HepG2 (cell line): ENCODE data around the gene ARL3. TPM values are rescaled to one million over a fixed set of nuclear protein-coding genes. Genes with fewer than 3 reads are reported as not detected.

Experiments
- EP300 ChIP-seq, 3 experiments: sonication (generic) in 1 of 3; formaldehyde crosslinking in 1 of 3; IDR thresholded peaks; 2 replicates each; pipeline versions ENCODE4 v1.5.1 to v1.6.1; 2011 to 2020; ENCODE audit warnings: low read depth in 2 of 3, low read length in 2 of 3, borderline replicate concordance in 1 of 3, improper control_type of control experiment in 1 of 3, mild to moderate bottlenecking in 1 of 3, missing genetic modification reagents in 1 of 3, moderate library complexity in 1 of 3
- ETV6 ChIP-seq: sonication (generic); formaldehyde crosslinking; conservative IDR thresholded peaks from 2 replicates; pipeline ENCODE4 v1.4.0; 2020; ENCODE audit warnings: missing genetic modification reagents
- HCFC1 ChIP-seq: fragments of 150-350 bp; IDR thresholded peaks from 2 replicates; pipeline ENCODE4 v1.6.1; 2014; ENCODE audit warnings: low read depth, low read length
- KMT2A ChIP-seq: sonication (generic); formaldehyde crosslinking; IDR thresholded peaks from 2 replicates; pipeline ENCODE4 v1.4.0; 2020; ENCODE audit warnings: missing genetic modification reagents
- LCORL ChIP-seq, 2 experiments: fragments of 450-650 bp in 1 of 2; sonication (generic) in 1 of 2; formaldehyde crosslinking in 1 of 2; IDR thresholded peaks; 2 replicates each; pipeline versions ENCODE4 v1.5.0 to v1.6.1; 2017 to 2020; ENCODE audit warnings: antibody characterized with exemption in 1 of 2, missing genetic modification reagents in 1 of 2
- NAIF1 ChIP-seq: sonication (generic); formaldehyde crosslinking; IDR thresholded peaks from 2 replicates; pipeline ENCODE4 v1.5.0; 2020; ENCODE audit warnings: mild to moderate bottlenecking, missing genetic modification reagents, borderline replicate concordance
- PHF8 ChIP-seq: sonication (generic); formaldehyde crosslinking; IDR thresholded peaks from 2 replicates; pipeline ENCODE4 v1.5.0; 2020; ENCODE audit warnings: missing genetic modification reagents
- RBM22 ChIP-seq: fragments of 200-400 bp; formaldehyde crosslinking; optimal IDR thresholded peaks from 2 replicates; pipeline ENCODE3; 2017; ENCODE audit warnings: mild to moderate bottlenecking, low read length, moderate library complexity
- SMARCC2 ChIP-seq: fragments of 450-650 bp; IDR thresholded peaks from 2 replicates; pipeline ENCODE4 v1.6.1; 2017; ENCODE audit warnings: antibody characterized with exemption, mild to moderate bottlenecking
- SYNCRIP ChIP-seq: fragments of 200-400 bp; formaldehyde crosslinking; IDR thresholded peaks from 2 replicates; pipeline ENCODE4 v1.6.1; 2018; ENCODE audit warnings: mild to moderate bottlenecking, low read depth, low read length; ENCODE audit not compliant: insufficient read depth
- ZKSCAN5 ChIP-seq: sonication (generic); formaldehyde crosslinking; IDR thresholded peaks from 2 replicates; pipeline ENCODE4 v1.5.1; 2020; ENCODE audit warnings: mild to moderate bottlenecking, missing genetic modification reagents
- ZNF331 ChIP-seq: sonication (generic); formaldehyde crosslinking; IDR thresholded peaks from 2 replicates; pipeline ENCODE4 v1.4.0; 2020; ENCODE audit warnings: missing genetic modification reagents
- ZNF337 ChIP-seq: sonication (generic); formaldehyde crosslinking; IDR thresholded peaks from 2 replicates; pipeline ENCODE4 v1.5.1; 2020; ENCODE audit warnings: missing genetic modification reagents, low read depth, mild to moderate bottlenecking, borderline replicate concordance
- ZNF441 ChIP-seq: sonication (generic); formaldehyde crosslinking; IDR thresholded peaks from 2 replicates; pipeline ENCODE4 v1.7.0; 2021; ENCODE audit warnings: missing genetic modification reagents, borderline replicate concordance
- ZNF766 ChIP-seq: sonication (generic); formaldehyde crosslinking; IDR thresholded peaks from 2 replicates; pipeline ENCODE4 v1.5.0; 2020; ENCODE audit warnings: missing genetic modification reagents, borderline replicate concordance
- ZNF788 ChIP-seq: sonication (generic); formaldehyde crosslinking; IDR thresholded peaks from 2 replicates; pipeline ENCODE4 v1.5.0; 2020; ENCODE audit warnings: mild to moderate bottlenecking, missing genetic modification reagents, borderline replicate concordance
- ZNF816 ChIP-seq: sonication (generic); formaldehyde crosslinking; IDR thresholded peaks from 2 replicates; pipeline ENCODE4 v1.8.0; 2022; ENCODE audit warnings: missing genetic modification reagents, mild to moderate bottlenecking, borderline replicate concordance
- polyA plus RNA-seq, 8 experiments: library from polyadenylated mRNA; depleted of rRNA in 3 of 8; stranded (reverse) in 7 of 8; unstranded in 1 of 8; fragments of >200 nt; fragmentation: Illumina TruSeq in 4 of 8; extraction: Trizol in 4 of 8; gene quantifications; 2 replicates each; pipeline versions ENCODE4 v1.2.1 to v1.2.3, GENCODE V29; 2011 to 2016; ENCODE audit warnings: low read depth in 4 of 8, missing spikeins in 1 of 8, mixed read lengths in 1 of 8; ENCODE audit not compliant: insufficient read depth in 1 of 8
- total RNA-seq, 5 experiments: library from RNA; depleted of rRNA; stranded (reverse); fragments of >200 nt; fragmentation: Illumina TruSeq; extraction: Trizol; gene quantifications; 2 replicates each; pipeline ENCODE4 v1.2.3, GENCODE V29; 2016; ENCODE audit warnings: low read depth in 1 of 5
- TF ChIP-seq, protein P1 (sequence below): sonication (generic); formaldehyde crosslinking; IDR thresholded peaks from 2 replicates; pipeline ENCODE4 v1.8.1; 2022; ENCODE audit warnings: low read depth, mild to moderate bottlenecking, missing genetic modification reagents
- TF ChIP-seq, protein P2 (sequence below): sonication (generic); formaldehyde crosslinking; IDR thresholded peaks from 2 replicates; pipeline ENCODE4 v1.4.0; 2020; ENCODE audit warnings: missing genetic modification reagents; ENCODE audit errors: not compliant biosample characterization
- TF ChIP-seq, protein P3 (sequence below), 2 experiments: fragments of 450-650 bp in 1 of 2; sonication (generic) in 1 of 2; formaldehyde crosslinking; IDR thresholded peaks; 2 replicates each; pipeline versions ENCODE4 v1.5.0 to v1.8.0; 2020 to 2022; ENCODE audit warnings: mild to moderate bottlenecking in 1 of 2, missing genetic modification reagents in 1 of 2
- TF ChIP-seq, protein P4 (sequence below): sonication (generic); formaldehyde crosslinking; IDR thresholded peaks from 2 replicates; pipeline ENCODE4 v1.8.0; 2022; ENCODE audit warnings: mild to moderate bottlenecking, missing genetic modification reagents, moderate library complexity

Gene ARL3
- total and polyA plus RNA-seq, 2 of the 13 experiments (the other 11 are each of a cell fraction or from before 2014, with no cell fraction given): 5.2 to 6.6 TPM

DNA sequence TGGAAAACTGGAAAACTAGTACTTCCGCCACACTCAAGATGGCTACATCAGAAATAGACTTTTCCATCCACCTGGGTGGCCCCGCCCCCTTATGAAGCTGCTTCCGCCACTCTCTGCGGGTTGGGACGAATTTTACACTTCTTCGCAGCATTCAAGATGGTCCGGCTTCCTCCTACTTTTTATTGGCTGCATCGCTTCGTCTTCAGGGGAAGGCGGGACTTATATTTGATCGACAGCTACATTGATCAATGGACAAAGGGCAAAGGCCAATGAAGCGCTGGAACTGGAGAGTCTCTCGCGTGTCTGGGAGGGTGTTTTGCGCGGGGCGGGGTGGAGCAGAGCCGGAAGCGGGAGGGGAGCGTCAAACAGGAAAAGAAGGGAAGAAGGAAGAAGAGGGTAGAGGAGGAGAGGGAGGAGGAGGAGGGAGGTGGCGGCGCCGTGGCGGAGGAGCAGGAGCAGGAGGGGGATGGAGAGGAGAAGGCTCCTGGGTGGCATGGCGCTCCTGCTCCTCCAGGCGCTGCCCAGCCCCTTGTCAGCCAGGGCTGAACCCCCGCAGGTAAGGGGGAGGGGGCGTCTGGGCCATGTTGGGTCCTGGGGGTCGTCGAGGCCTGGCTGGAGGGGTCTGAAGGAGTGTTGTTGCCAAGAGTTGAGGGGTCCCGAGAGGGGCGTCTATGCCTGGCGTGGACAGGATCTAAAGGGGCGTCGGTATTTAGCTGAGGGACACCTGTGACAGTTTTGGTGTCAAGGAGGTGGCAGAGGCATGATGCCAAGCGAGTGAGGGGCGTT, 29.6 kb upstream of the ARL3 start, which contains the start of gene WBP1L (continued):
- peak; percentile 73 for TF ChIP-seq RBM22
- TF ChIP-seq, protein P1, sequence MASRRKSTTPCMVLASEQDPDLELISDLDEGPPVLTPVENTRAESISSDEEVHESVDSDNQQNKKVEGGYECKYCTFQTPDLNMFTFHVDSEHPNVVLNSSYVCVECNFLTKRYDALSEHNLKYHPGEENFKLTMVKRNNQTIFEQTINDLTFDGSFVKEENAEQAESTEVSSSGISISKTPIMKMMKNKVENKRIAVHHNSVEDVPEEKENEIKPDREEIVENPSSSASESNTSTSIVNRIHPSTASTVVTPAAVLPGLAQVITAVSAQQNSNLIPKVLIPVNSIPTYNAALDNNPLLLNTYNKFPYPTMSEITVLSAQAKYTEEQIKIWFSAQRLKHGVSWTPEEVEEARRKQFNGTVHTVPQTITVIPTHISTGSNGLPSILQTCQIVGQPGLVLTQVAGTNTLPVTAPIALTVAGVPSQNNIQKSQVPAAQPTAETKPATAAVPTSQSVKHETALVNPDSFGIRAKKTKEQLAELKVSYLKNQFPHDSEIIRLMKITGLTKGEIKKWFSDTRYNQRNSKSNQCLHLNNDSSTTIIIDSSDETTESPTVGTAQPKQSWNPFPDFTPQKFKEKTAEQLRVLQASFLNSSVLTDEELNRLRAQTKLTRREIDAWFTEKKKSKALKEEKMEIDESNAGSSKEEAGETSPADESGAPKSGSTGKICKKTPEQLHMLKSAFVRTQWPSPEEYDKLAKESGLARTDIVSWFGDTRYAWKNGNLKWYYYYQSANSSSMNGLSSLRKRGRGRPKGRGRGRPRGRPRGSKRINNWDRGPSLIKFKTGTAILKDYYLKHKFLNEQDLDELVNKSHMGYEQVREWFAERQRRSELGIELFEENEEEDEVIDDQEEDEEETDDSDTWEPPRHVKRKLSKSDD (CRISPR knock-in tag): no peak
- TF ChIP-seq ETV6 (CRISPR knock-in tag): no peak
- TF ChIP-seq ZNF441 (CRISPR knock-in tag): no peak
- TF ChIP-seq NAIF1 (CRISPR knock-in tag): 0 out of 2 replicates have a peak, but pooled peaks have one; percentile 4
- no peak for TF ChIP-seq ZNF337
- TF ChIP-seq, protein P2, sequence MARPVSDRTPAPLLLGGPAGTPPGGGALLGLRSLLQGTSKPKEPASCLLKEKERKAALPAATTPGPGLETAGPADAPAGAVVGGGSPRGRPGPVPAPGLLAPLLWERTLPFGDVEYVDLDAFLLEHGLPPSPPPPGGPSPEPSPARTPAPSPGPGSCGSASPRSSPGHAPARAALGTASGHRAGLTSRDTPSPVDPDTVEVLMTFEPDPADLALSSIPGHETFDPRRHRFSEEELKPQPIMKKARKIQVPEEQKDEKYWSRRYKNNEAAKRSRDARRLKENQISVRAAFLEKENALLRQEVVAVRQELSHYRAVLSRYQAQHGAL (CRISPR knock-in tag): no peak
- TF ChIP-seq ZNF331 (CRISPR knock-in tag): peak; percentile 21; the same call in 1 of the 2 replicates
- peak; percentile 56; the same call in 1 of the 2 replicates for TF ChIP-seq PHF8 (CRISPR knock-in tag)
- TF ChIP-seq LCORL (IDR thresholded peaks at IDR 0.05): no peak
- peak; percentile 54 for TF ChIP-seq LCORL (CRISPR knock-in tag; IDR thresholded peaks at IDR 0.05)
- TF ChIP-seq EP300 (IDR thresholded peaks at IDR 0.05; ENCODE audit: low read depth in 2 of 2, low read length in 2 of 2): no peak
- TF ChIP-seq EP300 (CRISPR knock-in tag; IDR thresholded peaks at IDR 0.05; ENCODE audit: borderline replicate concordance): no peak
- TF ChIP-seq ZKSCAN5: no peak
- no peak for TF ChIP-seq SMARCC2
- TF ChIP-seq, protein P3, sequence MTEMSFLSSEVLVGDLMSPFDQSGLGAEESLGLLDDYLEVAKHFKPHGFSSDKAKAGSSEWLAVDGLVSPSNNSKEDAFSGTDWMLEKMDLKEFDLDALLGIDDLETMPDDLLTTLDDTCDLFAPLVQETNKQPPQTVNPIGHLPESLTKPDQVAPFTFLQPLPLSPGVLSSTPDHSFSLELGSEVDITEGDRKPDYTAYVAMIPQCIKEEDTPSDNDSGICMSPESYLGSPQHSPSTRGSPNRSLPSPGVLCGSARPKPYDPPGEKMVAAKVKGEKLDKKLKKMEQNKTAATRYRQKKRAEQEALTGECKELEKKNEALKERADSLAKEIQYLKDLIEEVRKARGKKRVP (CRISPR knock-in tag; IDR thresholded peaks at IDR 0.05): 0 out of 4 replicates have a peak, but pooled peaks of 1 of the 2 experiments have one; percentile 30
- no peak for TF ChIP-seq ZNF766 (CRISPR knock-in tag)
- no peak for TF ChIP-seq SYNCRIP
- no peak for TF ChIP-seq ZNF788 (CRISPR knock-in tag)
- 0 out of 2 replicates have a peak, but pooled peaks have one; percentile 33 for TF ChIP-seq ZNF816
- peak; percentile 77 for TF ChIP-seq HCFC1
- no peak for TF ChIP-seq KMT2A
- TF ChIP-seq, protein P4, sequence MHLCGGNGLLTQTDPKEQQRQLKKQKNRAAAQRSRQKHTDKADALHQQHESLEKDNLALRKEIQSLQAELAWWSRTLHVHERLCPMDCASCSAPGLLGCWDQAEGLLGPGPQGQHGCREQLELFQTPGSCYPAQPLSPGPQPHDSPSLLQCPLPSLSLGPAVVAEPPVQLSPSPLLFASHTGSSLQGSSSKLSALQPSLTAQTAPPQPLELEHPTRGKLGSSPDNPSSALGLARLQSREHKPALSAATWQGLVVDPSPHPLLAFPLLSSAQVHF (CRISPR knock-in tag): 0 out of 2 replicates have a peak, but pooled peaks have one; percentile 22
